A549 (cell line): ENCODE data around the gene POPDC2. TPM values are rescaled to one million over a fixed set of nuclear protein-coding genes. Genes with fewer than 3 reads are reported as not detected.

Experiments used
- ATAC-seq, 2 experiments: fragments of 200-7000 bp in 1 of 2; fragments of >200 bp in 1 of 2; cut with Nextera tagmentation in 1 of 2; cut with Tn5 transposase in 1 of 2; 3 replicates each; pipeline versions ENCODE4 v1.8.0 to v1.9.1; 2018 to 2020; ENCODE audit warnings: mild to moderate bottlenecking in 1 of 2, moderate library complexity in 1 of 2
- CTCF ChIA-PET: fragments of 300-600 bp; sonication (Branson Sonifier 250); formaldehyde crosslinking; extraction: SDS; loops from one replicate; lab custom pipeline; 2021; ENCODE audit warnings: antibody characterized with exemption, inconsistent platforms; lab: Yijun Ruan, JAX
- POLR2A ChIA-PET: fragments of 350-600 bp; formaldehyde crosslinking; extraction: SDS; loops from one replicate; lab custom pipeline; 2021; ENCODE audit warnings: antibody characterized with exemption, inconsistent platforms; lab: Yijun Ruan, JAX
- DNase-seq, 2 experiments: peaks; one replicate each; pipeline versions ENCODE4 v3.0.0 to v3.0.0-alpha.2; 2011 to 2016; ENCODE audit warnings: low read depth in 1 of 2, low spot score in 1 of 2
- FAIRE-seq: peaks from 2 replicates; lab custom pipeline; 2011; peaks lifted over from hg19 to GRCh38; lab: Jason Lieb, UNC
- H3K27ac ChIP-seq, 2 experiments: fragments of >200 bp; sonication (Bioruptor Twin); formaldehyde crosslinking; 3 replicates each; pipeline ENCODE4 v1.5.1; 2016 to 2017
- H3K4me1 ChIP-seq: fragments of >200 bp; sonication (Bioruptor Twin); formaldehyde crosslinking; 3 replicates; pipeline ENCODE4 v1.6.1; 2016
- H3K4me2 ChIP-seq: fragments of >200 bp; sonication (Bioruptor Twin); formaldehyde crosslinking; 3 replicates; pipeline ENCODE4 v1.6.1; 2016
- H3K4me3 ChIP-seq: fragments of >200 bp; sonication (Bioruptor Twin); formaldehyde crosslinking; 3 replicates; pipeline ENCODE4 v1.5.1; 2016
- H3K9me3 ChIP-seq: fragments of >200 bp; sonication (Bioruptor Twin); formaldehyde crosslinking; 3 replicates; pipeline ENCODE4 v1.6.1; 2016
- ATOH8 ChIP-seq: fragments of 250-450 bp; sonication (Bioruptor Pico); IDR thresholded peaks from 2 replicates; pipeline ENCODE4 v1.5.0; 2020; ENCODE audit warnings: low read depth, mild to moderate bottlenecking, moderate library complexity
- CBX2 ChIP-seq: fragments of 200-600 bp; sonication (generic); IDR thresholded peaks from 2 replicates; pipeline ENCODE4 v1.6.1; 2016; ENCODE audit warnings: low read depth, mild to moderate bottlenecking, borderline replicate concordance
- FOSB ChIP-seq: fragments of 250-450 bp; sonication (Bioruptor Pico); IDR thresholded peaks from 2 replicates; pipeline ENCODE4 v1.5.0; 2020; ENCODE audit warnings: mild to moderate bottlenecking, moderate library complexity
- FOSL2 ChIP-seq, 2 experiments: fragments of 450-650 bp in 1 of 2; fragments of >200 bp in 1 of 2; sonication (Bioruptor Twin) in 1 of 2; formaldehyde crosslinking; IDR thresholded peaks; 2 replicates each; pipeline versions ENCODE4 v1.5.0 to v1.6.1; 2016 to 2020; ENCODE audit warnings: mild to moderate bottlenecking in 1 of 2, moderate library complexity in 1 of 2
- HMGXB4 ChIP-seq: fragments of 250-450 bp; sonication (Bioruptor Pico); IDR thresholded peaks from 2 replicates; pipeline ENCODE4 v1.5.0; 2021; ENCODE audit warnings: mild to moderate bottlenecking, moderate library complexity, borderline replicate concordance
- HOXA7 ChIP-seq: fragments of 250-450 bp; sonication (Bioruptor Pico); IDR thresholded peaks from 2 replicates; pipeline ENCODE4 v1.5.0; 2020; ENCODE audit warnings: mild to moderate bottlenecking, moderate library complexity
- HOXB5 ChIP-seq: fragments of 250-450 bp; sonication (Bioruptor Pico); IDR thresholded peaks from 2 replicates; pipeline ENCODE4 v1.5.0; 2020; ENCODE audit warnings: mild to moderate bottlenecking, moderate library complexity
- JUN ChIP-seq, 2 experiments: fragments of >200 bp; sonication (Bioruptor Twin); formaldehyde crosslinking; IDR thresholded peaks; 2 replicates in 1 of 2; 3 replicates in 1 of 2; pipeline ENCODE4 v1.6.1; 2016 to 2017
- MAZ ChIP-seq: fragments of 150-350 bp; IDR thresholded peaks from 2 replicates; pipeline ENCODE4 v1.6.1; 2014; ENCODE audit warnings: antibody characterized with exemption, low read depth, low read length, borderline replicate concordance
- MYC ChIP-seq: IDR thresholded peaks from 2 replicates; pipeline ENCODE4 v1.6.1; 2012; ENCODE audit warnings: mild to moderate bottlenecking, inconsistent platforms, low read length, improper control_type of control experiment, borderline replicate concordance
- NPAS2 ChIP-seq: fragments of 250-450 bp; sonication (Bioruptor Pico); IDR thresholded peaks from 2 replicates; pipeline ENCODE4 v1.8.0; 2022; ENCODE audit warnings: mild to moderate bottlenecking, moderate library complexity, borderline replicate concordance
- POLR2A ChIP-seq: IDR thresholded peaks from 2 replicates; pipeline ENCODE4 v1.6.1; 2012; ENCODE audit warnings: mild to moderate bottlenecking, low read length
- POLR2AphosphoS2 ChIP-seq: conservative IDR thresholded peaks from 2 replicates; pipeline ENCODE4 v1.6.1; 2012; ENCODE audit warnings: low read length, improper control_type of control experiment, inconsistent platforms
- RNF2 ChIP-seq: fragments of 200-600 bp; sonication (generic); IDR thresholded peaks from 2 replicates; pipeline ENCODE4 v1.6.1; 2016; ENCODE audit warnings: low read depth, mild to moderate bottlenecking, antibody characterized with exemption, moderate library complexity, borderline replicate concordance
- SREBF2 ChIP-seq: fragments of 450-650 bp; IDR thresholded peaks from 2 replicates; pipeline ENCODE4 v1.6.1; 2014; ENCODE audit warnings: mild to moderate bottlenecking, moderate library complexity
- USF2 ChIP-seq: fragments of 450-650 bp; IDR thresholded peaks from 2 replicates; pipeline ENCODE4 v1.6.1; 2014; ENCODE audit warnings: antibody characterized with exemption
- ZC3H11A ChIP-seq: fragments of 450-650 bp; IDR thresholded peaks from 2 replicates; pipeline ENCODE4 v1.6.1; 2014; ENCODE audit warnings: antibody characterized with exemption, mild to moderate bottlenecking
- ZSCAN20 ChIP-seq: fragments of 250-450 bp; sonication (Bioruptor Pico); IDR thresholded peaks from 2 replicates; pipeline ENCODE4 v1.8.0; 2022; ENCODE audit warnings: mild to moderate bottlenecking, moderate library complexity
- WGBS: methylation state at CpG from one replicate; pipeline ENCODE4 v1.1.6; 2017; ENCODE audit errors: missing lambda C conversion rate; 5-methylcytosine and 5-hydroxymethylcytosine counted together
- polyA plus RNA-seq, 4 experiments: library from polyadenylated mRNA; depleted of rRNA in 3 of 4; stranded (reverse); fragments of >200 nt; fragmentation: RNase III in 1 of 4; extraction: RNeasy Plus Mini Kit Qiagen cat#74134 plus additional on column Dnase treatment in 1 of 4; gene quantifications; 2 replicates in 3 of 4; 3 replicates in 1 of 4; pipeline ENCODE4 v1.2.3, GENCODE V29; 2011 to 2017
- TF ChIP-seq, protein P1 (sequence below): IDR thresholded peaks from 2 replicates; pipeline ENCODE4 v1.6.1; 2012

The POPDC2 gene
- polyA plus RNA-seq, 2 of the 4 experiments (the other 2 are of a cell fraction) = 0.17 to 0.62 TPM

DNA sequence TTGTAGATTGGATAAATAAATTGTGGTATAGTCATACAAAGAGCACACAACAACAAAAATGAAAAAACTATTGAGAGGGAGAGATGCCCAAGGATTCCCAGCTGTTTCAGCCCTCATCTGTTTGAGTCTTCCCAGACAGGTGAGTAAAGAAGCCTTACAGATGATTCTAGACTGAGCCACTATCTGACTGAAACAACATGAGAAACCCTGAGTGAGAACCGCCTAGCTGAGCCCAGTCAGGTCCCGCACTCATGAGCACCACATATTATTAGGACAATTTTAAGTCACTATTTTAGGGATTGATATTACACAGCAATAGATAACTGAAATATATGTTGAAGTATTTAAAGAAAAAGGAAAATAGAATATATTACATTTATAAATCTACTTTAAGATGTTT lies 19.0 kb downstream of the POPDC2 start (continued):
- no peak for TF ChIP-seq HMGXB4 (CRISPR knock-in tag)
- no peak for TF ChIP-seq CBX2
- TF ChIP-seq SREBF2 = no peak
- no peak for TF ChIP-seq ATOH8 (CRISPR knock-in tag)
- TF ChIP-seq HOXB5 (CRISPR knock-in tag) = no peak

DNA sequence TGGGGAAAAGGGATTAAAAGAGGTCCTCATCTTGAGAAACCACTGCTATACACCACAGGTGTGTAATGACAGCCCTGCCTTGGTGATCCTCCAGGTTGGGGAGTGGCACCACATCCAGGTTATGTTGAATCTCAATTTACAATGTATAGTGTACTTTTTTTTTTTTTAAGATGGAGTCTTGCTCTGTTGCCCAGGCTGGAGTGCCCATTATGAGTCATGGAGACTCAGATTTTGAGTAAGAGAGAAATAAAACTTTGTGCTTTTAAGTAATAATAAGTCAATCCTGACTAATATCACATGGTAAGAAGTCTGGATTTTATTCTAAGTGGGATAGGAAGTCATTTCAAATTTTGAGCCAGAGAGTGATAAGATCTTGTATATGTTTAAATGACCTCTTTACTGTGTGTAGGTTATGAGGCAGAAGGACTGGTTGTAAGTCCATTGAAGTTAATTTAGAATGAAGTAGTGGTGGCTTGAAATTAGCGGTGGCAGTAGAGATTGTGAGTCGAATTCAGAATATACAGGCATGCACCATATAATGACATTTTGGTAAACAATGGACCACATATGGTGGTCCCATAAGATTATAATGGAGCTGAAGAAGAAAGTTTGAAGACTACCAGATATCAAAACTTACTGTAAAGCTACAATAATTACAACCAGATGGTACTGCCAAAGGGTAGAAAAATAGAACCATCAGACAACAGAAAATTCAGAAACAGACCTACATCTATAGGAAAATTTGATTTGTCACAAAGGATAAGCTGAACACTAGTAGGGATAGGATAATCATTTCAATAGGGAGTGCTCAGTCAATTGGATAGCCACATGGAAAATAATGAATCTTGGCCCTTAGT lies 20.7 kb downstream of the POPDC2 start:
- Histone ChIP-seq H3K4me2 (no peak overlapping the region), H3K27ac (peak overlapping the region; percentile 25 to 44; a peak in 3 of 6 replicates), H3K9me3 (no peaks in the 10 kb centered on the region), H3K4me1 (peaks cover 54% of the 10 kb centered on the region), H3K4me3 (no peak overlapping the region)
- POLR2A ChIA-PET = no interaction called here
- CTCF ChIA-PET = no interaction called here
- FAIRE-seq (no peak), ATAC-seq (no peak), DNase-seq (no peak)
- no peak for TF ChIP-seq NPAS2 (CRISPR knock-in tag)
- no peak for TF ChIP-seq FOSB (CRISPR knock-in tag)
- TF ChIP-seq, protein P1, sequence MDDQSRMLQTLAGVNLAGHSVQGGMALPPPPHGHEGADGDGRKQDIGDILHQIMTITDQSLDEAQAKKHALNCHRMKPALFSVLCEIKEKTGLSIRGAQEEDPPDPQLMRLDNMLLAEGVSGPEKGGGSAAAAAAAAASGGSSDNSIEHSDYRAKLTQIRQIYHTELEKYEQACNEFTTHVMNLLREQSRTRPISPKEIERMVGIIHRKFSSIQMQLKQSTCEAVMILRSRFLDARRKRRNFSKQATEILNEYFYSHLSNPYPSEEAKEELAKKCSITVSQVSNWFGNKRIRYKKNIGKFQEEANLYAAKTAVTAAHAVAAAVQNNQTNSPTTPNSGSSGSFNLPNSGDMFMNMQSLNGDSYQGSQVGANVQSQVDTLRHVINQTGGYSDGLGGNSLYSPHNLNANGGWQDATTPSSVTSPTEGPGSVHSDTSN = no peak
- no peak for TF ChIP-seq ZSCAN20 (CRISPR knock-in tag)
- TF ChIP-seq HMGXB4 (CRISPR knock-in tag) = no peak
- no peak for TF ChIP-seq HOXA7
- no peak for TF ChIP-seq POLR2A
- no peak for TF ChIP-seq SREBF2
- TF ChIP-seq JUN (IDR thresholded peaks at IDR 0.05) = no peak
- TF ChIP-seq CBX2 = no peak
- no peak for TF ChIP-seq USF2
- TF ChIP-seq ZC3H11A = no peak
- no peak for TF ChIP-seq MYC
- TF ChIP-seq POLR2AphosphoS2 = no peak
- TF ChIP-seq MAZ = no peak
- TF ChIP-seq ATOH8 (CRISPR knock-in tag) = no peak
- TF ChIP-seq FOSL2 (IDR thresholded peaks at IDR 0.05) = no peak
- no peak for TF ChIP-seq FOSL2 (CRISPR knock-in tag; IDR thresholded peaks at IDR 0.05)
- no peak for TF ChIP-seq RNF2
- 74% methylated on average over 2 of the region's 2 CpGs for WGBS
